GM21390 (cell line): Measurements from ENCODE around the gene TBC1D14.

Experiments used
- ATAC-seq: cut with Tn5 transposase; IDR thresholded peaks from one replicate; pipeline ENCODE4 v1.9.1; 2021; ENCODE audit not compliant: unreplicated experiment

Gene TBC1D14

DNA sequence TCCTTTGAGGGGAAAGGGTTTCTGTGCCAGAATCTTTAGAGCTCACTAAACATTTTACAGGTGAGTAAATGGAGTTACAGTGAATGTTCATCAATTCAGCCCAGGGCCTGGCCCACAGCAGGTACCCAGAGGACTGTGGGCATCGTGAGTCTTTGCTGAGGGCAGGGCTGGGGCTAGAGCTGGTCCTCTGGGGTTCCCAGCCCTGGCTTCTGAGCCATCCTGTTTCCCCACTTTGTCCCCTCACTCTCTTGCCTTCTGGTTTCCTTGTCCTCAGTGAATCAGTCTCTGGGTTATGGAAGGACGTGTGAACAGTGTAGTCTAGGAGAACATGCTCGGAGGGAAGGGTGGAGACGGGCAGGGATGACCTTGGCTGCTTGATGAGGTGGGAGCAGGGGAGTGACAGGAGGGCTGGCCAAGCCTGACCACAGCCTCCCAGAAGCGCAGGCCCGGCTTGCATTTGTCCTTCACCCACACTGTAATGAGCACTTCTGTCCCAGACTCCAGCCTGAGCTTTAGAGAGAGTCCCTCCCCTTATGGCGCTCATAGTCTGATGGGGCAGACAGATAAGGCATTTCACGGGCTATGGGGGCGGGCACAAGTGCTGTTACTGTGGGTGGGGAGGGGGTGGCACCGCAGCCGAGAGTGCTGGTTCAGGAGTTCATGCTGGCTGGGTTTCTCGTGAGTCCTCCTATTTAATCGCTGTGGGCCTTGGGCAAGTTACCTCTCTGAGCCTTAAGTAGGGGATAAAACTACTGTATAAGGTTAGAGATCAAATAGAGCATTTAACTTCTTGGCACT lies 17.3 kb downstream of the TBC1D14 start:
- no peak for ATAC-seq

DNA sequence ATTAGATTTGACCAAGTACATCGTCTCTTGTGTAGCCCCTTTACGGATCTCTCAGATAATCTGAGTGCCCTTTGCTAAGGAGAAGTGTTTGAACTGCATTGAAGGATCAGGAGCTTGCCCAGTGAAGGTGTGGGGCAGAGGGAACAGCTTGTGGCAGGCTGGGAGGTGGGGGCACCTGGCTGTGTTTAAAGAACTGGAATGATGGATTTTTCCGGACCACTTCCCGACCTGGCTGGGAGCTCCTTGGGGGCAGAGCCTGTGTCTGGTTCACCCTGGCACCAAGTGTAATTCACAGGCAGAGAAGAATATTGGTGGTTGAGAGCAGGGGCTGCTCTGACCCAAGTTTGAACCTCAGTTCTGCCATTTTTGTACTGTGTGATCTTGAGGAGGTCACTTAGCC lies 18.5 kb downstream of the TBC1D14 start:
- no peak for ATAC-seq

DNA sequence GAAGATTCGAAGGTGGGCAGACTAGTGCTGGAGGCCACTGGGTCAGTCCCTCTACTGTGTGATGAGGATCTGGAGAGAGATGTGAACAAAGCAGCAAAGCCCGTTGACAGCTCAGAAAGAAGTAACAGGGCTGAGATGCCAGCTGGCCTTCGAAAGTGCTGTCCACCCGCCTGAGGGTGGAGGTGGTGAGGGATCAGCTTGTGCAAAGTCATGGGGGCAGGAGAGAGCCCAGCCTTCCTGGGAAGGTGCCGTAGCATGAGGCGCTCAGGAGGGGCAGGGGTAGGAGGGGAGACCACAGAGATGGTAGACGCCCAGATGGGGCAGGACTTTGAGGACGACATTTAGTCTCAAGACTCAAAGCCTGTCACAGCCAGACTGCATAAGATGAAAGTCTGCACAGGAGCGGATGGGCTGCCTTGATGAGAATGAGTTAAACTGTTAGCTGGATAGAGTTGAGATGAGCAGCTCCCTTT lies 19.7 kb downstream of the TBC1D14 start:
- ATAC-seq: no peak

GRCh38 chr4:6929812-6930464 lies 20.3 kb downstream of the TBC1D14 start:
- no peak for ATAC-seq

DNA sequence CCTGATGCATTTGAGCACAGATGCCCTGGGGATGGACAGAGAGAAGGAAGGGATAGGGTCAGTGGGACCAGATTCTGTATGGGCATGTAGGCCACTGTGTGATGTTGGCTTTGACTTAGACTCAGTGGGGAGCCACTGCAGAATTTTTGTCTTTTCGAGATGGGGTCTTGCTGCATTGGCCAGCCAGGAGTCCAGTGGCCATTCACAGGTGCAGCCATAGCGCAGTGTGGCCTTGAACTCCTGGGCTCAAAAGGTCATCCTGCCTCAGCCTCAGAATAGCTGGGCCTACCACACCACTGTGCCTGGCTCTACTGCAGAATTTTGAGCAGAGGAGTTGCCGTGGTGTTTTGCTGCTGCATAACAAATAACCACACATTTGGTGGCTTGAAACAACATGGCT lies 22.8 kb downstream of the TBC1D14 start:
- no peak for ATAC-seq

DNA sequence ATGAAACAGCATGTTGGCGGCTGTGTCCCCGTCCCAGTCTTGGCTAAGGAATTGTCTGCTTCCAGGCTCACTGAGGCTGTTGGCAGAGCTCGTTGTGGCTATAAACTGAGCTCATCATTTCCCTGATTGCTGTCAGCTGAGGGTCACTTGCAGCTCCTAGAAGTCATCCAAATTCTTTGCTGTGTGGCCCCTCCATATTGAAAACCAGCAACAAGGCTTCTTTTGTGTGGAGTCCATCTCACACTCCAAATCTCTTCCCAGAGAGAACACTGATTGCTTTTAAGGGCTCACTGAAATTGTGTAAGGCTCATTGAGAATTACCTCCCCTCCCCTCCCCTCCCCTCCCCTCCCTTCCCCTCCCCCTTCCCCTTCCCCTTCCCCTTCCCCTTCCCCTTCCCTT lies 23.3 kb downstream of the TBC1D14 start:
- ATAC-seq: no peak

DNA sequence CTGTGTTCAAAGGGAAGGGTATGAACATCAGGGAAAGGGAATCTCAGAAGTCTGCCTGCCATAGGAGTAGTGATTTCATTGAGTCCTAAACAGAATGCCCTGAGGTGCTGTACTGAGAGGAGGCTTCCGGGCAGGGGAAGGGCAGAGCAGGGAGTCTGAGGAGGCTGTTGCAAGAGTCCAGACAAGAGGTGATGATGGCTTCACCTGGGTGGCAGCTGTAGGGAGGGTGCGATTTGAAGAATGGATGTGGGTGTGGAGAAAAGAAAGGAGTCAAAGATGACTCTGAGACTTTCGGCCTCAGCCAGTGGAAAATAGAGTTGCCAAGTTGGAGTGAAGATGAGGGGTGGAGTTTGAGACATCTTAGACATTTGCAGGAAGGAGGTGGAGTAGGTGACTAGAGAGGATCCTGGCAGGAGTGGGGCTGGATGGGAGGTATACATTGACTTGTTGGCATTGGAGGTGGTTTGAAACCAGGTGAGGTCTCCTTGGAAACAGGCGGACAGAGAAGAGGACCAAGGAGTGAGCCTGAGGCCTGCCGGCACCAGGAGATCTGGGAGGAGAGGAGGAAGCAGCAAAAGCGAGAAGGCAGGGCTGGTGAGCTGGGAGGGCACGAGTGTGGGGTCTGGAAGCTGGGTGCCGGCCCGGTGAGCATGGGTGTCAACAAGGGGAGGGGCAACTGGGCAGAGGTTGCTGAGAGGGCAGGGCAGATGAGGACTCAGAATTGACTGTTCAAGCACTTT lies 24.2 kb downstream of the TBC1D14 start:
- no peak for ATAC-seq

DNA sequence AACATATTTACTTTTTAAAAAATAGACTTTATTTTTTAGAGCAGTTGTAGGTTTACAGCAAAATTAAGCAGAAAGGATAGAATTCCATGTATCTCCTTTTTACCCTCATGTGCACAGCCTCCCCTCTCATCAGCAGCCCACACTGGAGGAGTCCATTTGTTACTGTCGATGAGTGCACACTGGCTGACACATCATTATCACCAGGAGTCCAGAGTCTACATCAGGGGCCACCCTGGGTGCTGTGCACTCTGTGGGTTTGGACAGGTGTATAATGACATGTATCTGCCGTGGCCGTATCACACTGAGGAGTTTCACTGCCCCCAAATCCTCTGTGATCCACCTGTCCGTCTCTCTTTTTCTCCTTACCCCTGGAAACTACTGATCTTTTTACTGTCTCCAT lies 26.3 kb downstream of the TBC1D14 start:
- ATAC-seq: no peak

- ATAC-seq: no peak
These were observed 27.6 kb downstream of the TBC1D14 start for GRCh38 chr4:6937201-6937600.

- no peak for ATAC-seq
These were observed 28.1 kb downstream of the TBC1D14 start for GRCh38 chr4:6937754-6938153.

- no peak for ATAC-seq
These were observed 28.6 kb downstream of the TBC1D14 start for GRCh38 chr4:6938237-6938636.

DNA sequence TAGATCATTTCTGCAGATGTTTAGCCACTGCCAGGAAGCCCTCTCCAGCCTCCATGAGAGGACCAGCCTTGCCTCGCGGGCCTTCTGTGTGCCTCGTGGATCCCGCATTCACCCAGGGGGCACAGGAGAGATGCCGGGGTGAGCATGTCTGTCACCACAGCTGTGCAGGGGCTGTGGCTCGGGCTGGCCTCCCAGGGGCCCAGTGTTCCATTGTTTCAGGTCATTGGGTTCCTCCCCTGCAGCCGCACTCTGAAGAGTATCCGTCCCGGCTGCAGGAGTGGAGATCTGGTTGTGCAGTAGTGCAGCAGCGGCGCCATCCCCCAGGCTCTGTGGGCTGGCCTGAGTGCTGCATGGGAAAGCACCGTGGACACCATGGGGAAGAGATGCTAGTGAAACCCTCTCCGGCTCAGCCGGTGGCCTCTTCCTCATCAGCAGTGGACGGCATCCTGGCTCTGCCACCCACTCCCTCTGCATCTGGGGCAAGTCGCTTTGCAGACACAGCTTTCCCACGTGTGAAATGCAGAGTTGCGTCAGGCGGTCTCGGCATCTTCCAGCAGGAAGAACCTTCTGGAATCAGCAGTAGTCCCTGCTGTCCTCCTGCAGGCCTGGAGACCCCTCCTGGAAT lies 29.1 kb downstream of the TBC1D14 start:
- no peak for ATAC-seq

- ATAC-seq: no peak
These were observed 30.4 kb downstream of the TBC1D14 start for GRCh38 chr4:6939761-6940743.

GRCh38 chr4:6940744-6941137 lies 31.1 kb downstream of the TBC1D14 start:
- ATAC-seq: no peak

DNA sequence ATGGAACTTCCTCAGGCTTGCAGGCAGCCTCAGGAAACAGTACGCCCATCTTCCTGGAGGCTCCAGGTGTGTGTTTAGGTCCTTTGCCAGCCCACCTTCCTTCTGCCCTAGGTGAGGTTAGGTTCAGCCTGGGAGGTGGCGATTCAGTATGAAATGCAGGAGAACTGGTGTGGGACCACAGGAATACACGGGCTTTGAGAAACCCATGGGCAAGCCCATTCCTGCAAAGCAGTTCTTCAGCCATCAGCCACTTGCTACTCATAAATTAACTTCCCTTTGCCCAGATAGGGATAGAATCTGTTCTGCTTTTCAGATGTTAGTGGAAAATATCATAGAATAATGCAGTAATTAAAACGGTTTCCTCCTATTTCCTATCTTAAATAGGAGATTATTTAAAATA lies 32.2 kb downstream of the TBC1D14 start:
- peak; percentile 12 for ATAC-seq

- ATAC-seq: peak; percentile 84
These were observed 32.7 kb downstream of the TBC1D14 start for GRCh38 chr4:6942238-6942800.

DNA sequence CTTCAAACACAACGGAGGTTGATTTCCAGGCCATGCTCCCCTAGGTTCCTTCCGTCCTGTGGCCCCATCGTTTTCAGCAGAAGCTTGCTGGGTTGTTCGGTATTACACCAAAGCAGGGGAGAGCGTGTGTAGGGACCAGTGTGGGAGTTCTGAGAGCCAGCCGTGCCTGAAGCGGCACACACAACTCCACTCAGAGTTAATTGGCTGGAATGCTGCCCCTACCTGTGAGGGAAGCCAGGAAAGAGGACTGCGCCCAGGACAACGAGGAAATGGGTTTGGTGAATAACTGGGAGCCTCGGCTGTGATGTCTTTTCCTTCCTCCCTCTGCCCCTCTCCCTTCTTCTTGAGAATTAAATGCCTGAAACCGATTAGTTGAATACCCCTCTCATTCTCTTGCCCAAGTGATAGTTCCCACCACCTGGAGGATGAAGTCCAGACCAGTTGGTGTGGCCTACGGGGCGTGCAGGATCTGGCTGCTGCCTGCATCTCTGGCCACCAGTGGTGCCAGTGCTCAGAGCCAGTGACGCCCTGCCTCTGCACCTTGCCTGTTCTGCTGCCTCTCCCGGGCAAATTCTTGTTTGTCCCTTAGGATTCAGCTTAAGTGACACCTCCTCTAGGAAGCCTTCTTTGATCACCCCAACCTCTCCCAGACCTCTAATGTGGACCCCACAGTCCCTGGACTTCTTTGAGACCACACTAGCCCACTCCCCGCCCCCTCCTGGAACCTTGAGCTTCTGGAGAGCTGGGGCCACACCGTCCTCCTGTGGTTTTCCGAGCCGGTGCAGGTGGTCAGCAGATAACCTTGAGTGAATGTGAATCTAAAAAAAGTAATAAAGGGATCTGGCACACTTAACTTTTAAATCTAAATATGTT lies 33.6 kb downstream of the TBC1D14 start:
- no peak for ATAC-seq

GRCh38 chr4:6943885-6944225 lies 34.2 kb downstream of the TBC1D14 start:
- no peak for ATAC-seq
